Islet precursor cell (in vitro differentiated cells): ENCODE data around the gene DGCR2.
"Not testable (repeated sequence)": the region's sequence is repeated elsewhere in the genome, so short reads cannot be mapped to it uniquely, and the experiment has no call there.

Experiments used
- DNase-seq: peaks from one replicate; pipeline ENCODE4 v3.0.0-alpha.2; 2018

DGCR2 gene

DNA sequence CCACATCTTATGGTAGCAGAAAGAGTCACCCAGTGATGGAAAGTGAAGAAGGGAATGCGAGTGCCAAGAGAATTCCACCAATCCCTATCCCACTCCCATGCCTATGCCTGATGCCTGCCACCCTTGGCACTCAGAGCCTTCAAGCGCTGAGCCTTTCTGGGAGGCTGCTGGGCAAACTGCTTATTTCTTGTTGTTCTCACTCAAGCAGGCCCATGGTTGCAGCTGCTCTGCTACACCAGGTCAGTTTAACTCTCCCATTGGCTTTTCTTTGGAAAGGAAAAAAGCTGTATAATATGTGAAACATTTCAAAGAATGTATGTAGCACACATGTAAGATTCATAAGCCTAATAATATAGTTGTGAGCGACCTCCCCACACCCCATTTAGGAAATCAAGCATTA lies 41.4 kb downstream of the DGCR2 start:
- DNase-seq = no peak

DNA sequence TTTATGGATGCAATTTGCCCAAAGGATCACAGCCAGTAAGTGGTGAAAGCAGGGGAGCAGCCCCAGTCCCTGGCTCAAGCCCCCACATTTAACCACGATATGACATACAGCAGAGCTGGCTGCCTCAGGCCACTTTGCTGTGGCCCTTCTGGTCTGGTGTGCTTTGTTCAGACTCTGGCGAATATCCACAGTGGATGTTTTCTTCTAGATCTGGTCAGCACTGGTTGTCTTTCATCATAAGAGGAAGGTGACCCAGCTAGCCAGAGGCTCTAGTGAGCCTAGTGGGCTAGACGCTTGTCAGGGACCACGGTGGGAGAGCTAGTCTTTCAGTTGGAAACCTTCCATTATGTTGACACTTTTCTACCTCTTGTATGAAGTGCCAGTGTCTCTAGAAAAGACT lies 42.5 kb downstream of the DGCR2 start:
- DNase-seq = no peak

DNA sequence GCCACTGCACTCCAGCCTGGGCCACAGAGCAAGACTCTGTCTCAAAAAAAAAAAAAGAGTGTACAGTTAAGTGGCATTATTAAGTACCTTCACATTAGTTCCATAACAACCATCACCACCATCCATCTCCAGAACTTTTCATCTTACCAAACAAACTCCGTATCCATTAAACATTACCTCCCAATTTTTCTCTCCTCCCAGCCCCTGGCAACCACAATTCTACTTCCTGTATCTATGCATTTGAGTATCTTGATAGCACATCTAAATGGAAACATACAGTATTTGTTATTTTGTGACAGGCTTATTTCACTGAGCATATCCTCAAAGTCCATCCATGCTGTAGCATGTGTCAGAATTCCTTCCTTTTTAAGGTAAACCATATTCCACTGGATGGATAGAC lies 46.8 kb downstream of the DGCR2 start:
- DNase-seq = no peak

DNA sequence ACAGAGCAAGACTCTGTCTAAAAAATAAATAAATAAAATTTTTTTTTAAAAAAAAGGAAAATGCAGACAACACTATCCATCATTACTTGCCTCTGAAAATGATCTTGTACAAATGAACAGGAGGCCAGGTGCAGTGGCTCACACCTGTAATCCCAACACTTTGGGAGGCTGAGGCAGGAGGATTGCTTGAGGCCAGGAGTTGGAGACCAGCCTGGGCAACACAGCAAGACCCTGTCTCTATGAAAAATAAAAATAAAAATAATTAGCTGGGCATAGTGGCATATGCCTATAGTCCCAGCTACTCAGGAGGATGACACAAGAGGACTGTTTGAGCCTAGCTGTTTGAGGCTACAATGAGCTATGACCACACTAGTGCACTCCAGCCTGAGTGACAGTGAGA lies 49.4 kb downstream of the DGCR2 start:
- not testable (repeated sequence) for DNase-seq

DNA sequence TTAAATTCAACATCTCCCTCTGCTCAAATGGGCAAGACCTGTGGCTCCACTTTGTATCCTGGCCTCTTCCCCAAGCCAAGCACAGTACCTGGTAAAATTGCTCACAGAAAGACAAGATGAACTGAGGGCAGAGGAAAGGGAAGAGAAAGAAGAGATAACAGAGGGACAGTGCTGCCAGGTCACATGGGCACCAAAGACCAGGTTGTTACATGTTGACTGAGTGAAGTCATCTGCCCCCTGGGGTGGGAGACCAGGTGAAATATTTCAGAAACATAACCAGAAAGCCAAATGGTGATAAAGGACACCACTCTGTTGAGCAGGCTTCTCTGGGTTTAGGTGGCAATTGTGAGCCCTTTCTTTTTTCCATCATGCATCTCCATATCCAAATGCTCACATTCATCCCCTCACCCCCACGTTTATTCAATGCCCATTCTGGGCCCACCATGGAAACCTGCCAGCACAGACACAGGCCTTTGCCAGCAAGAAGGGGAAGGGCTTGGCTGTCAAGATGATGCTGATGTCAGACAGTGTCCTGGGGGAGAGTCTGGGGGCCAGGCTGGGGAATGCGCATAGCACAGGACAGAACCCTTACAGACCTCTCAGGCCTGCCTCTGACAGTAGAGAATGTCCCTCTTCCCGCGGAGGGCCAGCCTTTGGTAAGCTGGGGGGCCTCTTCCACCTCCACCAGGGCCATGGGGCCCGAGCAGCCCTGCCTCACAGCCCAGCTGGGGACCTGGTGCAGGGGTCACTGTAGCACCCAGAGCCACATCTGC lies 51.6 kb downstream of the DGCR2 start:
- DNase-seq = no peak

DNA sequence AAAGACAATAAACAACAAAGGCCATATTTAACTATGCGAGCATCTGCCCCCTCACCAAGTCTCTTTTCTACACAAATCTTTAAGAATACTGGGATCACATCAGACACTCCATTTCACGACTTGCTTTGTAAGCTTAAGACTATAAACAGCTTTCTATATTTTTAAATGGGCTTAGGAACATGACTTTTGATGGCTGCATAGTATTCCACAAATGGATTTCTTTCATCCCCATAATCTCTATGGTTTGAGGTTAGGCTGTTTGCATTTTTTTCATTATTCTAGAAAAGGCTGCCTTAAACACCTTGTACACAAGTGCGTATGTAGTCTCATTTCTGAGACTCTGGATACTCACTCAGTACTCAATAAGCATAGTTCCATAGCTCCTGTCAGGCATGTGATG lies 52.8 kb downstream of the DGCR2 start:
- DNase-seq = no peak

DNA sequence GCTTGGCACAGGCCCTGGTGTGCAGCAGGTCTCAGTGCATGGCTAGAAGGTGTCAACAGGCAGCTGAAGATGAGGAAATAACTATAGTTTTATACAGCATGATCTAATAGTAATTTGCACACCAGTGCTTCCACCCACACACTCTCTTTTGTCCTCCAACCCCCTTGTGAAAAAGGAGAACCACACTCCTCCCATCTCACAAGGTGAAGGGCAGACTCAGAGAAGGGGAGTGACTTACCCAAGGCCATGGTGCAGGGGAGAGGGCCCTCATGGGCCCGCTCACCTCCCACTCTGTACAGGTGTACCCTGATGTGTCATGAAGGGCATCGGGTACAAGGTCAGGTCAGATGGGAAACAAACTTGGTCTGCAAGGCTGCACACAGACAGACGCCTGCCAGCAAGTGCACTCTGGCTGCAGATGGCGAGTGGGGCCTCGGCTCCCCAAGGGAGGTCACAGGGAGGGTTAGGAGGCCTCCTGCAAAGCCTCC lies 53.4 kb downstream of the DGCR2 start:
- DNase-seq = no peak

DNA sequence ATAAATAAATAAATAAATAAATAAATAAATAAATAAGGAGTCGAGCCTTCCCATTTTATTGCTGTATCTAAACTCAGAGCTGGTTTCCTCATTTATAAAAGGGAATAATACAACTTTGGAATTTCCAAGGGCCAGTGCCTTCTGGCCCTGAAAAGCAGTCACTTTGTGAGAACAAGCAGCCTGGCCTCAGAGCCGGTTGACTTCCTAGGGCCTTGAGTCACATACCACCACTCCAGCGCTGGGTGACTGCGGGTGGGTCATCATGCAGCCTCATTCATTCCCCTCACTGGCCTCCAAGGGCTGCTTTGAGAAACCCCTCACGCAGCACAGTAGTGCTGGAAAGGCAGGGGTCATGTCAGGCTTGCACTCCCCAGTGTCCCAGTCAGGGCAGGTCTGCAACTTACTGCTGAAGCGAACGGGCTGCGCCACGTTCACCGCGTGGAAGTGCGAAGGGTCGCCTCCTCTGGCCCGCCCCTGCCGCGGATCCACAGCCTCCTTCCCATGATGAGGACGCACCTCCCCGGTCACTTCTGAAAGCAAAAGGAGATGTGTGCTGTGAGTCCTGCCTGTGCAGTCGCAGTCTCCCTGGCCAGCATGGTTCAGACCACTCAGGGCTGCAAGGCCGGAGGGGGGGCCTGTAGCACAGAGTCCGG lies 54.4 kb downstream of the DGCR2 start:
- no peak for DNase-seq

DNA sequence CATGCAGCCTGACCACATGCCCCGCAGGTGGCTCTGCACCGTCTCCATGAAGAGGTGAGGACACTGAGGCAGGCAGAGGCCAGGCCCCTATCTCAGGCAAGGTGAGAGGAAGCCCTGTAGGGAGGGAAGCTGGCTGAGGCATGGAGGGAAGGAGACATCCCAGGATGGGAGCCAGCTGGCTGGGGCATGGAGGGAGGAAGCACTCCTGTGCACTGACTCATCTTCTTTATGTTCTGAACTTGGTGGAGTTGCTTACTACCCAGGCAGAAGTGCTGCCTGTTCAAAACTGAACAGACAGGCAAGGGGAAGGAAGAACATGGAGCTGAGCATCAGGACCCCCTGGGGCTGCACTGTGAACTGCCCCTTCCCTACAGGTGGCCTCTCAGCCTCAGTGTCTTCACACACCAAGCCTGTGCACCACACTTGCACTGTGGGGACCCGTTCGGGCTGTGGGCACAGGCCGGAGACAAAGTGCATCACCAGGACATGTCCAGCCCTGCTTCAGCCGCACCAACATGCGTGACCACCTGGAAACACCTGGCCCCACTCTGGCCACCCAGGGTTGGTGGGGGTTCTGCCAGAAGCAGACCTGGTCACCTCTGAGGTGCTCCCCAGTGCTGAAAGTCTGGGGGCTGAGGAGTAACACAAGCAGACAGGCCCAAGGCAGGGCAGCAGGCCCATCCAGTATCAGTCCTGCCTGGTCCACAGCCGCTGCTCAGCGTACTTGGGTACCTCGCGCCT lies 55.5 kb downstream of the DGCR2 start:
- peak; percentile 29 for DNase-seq

DNA sequence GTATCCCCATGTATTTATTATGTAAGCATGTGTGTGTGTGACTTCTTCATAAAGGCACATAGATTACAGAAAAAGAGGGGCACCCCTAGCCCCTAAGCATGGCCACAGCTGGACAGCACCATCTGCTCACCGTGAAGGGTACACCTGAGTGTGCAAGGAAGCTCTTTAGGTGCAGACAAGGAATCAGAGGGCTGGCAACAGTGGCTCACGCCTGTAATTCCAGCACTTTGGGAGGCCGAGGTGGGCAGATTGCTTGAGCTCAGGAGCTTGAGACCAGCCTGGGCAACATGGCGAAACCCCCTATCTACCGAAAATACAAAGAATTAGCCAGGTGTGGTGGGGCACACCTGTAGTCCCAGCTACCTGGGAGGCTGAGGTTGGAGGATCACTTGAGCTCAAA lies 56.3 kb downstream of the DGCR2 start:
- peak; percentile 1 for DNase-seq

DNA sequence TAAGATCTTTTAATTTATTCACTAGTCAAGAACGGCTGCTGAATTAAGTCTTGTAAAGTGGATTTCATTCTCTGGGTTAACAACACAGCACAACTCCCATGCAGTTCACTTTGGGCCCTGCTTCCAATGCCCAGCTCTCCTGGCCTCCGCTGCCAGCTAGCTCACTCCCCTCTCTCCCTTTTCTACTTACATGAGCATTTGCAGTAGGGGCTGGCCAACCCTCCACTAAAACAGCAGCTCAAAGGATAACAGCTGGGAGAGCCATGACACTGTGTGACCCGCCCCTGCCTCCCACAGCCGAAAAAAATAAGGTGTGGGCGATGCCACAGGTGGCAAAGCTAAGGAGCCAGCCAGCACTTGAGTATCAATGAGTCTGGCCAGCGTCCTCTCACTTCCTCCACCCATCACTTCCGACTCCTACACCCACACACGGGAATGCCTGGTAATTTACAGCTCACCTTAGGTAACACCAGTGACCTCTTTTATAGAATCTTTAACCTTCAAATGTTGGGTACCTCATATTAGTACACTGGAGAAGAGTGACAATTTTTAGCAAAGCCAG lies 56.8 kb downstream of the DGCR2 start:
- peak; percentile 33 for DNase-seq

DNA sequence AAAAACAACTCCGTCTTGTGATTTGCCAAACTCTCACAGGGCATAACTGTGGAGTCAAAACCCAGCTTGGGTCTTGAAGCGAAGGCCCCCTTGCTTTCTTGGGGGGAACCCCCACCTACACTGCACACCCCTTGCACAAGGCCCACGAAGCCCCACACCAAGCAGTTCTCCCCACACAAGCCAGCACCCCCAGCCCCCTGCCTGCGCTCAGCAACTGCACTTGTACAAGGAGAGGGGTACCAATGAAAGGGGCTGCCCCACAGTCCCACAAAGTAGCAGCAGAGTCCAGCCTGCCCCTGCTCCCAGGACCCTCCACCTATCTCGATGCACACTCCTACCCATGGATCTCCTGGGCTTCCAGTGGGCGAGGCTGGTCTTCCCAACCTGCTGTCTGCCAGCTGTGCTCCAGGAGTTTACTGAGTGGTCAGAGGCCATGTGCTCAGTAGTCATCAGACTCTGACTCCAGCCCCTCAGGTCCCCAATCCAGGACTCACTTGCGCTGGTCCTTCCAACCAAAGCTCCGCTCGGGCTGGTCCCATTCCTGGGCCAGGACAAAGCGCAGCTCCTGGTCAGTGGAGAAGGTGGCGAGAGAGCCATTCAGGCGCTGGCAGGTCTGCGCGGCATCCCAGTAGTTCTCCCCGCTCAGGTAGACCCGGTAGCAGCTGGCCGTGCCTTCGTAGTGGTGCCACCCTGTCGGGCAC lies 57.7 kb downstream of the DGCR2 start:
- DNase-seq = peak; percentile 40

DNA sequence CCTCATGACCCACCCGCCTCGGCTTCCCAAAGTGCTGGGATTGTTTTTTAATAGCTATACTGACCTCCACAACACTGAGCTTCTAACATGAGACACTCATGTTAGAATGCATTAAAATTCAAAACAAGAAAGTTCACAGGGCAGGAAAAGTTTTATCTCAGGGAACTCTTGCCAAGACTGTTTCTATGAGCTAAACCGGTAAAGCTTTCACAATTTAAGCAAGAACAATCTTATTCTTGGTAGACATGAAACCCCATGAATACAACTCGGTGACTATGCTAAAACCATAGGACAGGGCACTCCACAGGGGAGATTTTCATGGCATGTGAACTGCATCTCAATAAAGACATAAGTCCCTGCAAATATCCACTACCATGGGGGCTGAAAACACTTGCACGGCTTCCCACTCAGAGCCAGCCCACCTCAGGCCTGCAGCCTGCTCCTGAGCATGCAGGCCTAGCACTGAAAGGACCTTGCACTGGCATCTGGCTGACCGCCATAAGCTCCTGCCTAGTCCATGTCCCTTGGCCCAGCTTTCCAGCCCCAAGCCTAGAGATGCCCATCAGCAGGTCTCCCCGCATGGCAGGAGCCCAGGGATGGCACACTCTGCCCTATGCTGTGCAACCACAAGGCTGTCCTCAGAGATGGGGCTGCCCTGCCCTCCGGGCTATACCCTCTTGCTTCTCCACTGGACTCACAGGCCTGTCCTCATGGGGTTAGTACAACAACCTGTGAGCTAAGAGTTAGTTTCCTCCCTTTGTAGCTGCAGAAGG lies 58.4 kb downstream of the DGCR2 start:
- peak; percentile 18 for DNase-seq

DNA sequence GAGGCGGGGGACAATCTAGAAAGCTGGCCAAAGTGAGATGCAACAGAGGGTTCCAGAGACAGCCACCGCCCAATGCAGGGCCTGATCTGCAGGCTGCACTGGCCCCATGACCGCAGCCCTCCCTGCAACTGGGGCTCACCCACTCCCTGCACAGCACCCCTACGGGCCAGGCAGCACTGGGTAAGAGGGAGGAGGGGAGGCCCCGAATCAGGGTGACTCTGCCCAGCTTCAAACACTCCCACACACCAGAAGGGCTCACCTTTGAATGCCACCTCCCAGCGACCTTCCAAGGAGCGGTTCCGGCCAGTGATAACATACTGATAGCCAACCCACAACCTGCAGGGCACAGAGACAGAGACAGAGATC lies 59.3 kb downstream of the DGCR2 start:
- DNase-seq = peak; percentile 22

DNA sequence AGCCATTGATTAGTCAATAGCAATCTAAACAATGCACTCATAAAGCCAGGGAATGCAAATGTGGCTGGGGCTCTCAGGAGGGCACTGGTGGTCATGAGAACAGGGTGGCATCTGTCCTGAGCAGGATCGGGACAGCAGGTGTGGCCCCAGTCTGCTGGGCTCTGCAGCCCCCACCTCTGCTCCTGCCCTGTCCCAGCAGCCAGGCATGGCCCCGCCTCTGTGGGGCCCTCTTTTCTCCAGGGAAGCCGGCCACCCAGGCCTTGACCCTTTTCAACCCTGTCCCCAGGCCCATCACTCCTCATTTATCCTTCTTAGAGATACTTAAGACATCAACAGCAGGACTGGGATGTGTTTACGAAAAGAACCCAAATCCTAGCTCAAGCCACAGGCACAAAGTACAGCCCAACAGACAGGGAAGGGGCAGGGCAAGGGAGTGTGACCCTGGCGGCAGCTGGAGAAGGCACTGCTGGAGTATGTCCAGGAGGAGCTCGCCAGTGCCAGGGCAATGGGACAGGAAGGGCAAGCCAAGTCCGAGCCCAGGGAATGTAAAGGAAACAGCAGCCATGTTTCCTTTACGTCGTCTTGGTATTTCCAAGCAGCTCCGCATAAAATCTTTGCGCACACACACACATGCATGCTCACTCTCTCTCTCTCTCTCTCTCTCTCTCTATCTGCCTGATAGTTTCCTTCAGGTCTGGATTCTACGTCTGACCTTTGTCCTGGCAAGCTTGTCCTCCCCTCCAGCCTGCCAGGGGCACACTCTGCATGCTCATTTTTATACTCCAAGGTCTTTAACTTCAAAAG lies 59.9 kb downstream of the DGCR2 start:
- peak; percentile 41 for DNase-seq

DNA sequence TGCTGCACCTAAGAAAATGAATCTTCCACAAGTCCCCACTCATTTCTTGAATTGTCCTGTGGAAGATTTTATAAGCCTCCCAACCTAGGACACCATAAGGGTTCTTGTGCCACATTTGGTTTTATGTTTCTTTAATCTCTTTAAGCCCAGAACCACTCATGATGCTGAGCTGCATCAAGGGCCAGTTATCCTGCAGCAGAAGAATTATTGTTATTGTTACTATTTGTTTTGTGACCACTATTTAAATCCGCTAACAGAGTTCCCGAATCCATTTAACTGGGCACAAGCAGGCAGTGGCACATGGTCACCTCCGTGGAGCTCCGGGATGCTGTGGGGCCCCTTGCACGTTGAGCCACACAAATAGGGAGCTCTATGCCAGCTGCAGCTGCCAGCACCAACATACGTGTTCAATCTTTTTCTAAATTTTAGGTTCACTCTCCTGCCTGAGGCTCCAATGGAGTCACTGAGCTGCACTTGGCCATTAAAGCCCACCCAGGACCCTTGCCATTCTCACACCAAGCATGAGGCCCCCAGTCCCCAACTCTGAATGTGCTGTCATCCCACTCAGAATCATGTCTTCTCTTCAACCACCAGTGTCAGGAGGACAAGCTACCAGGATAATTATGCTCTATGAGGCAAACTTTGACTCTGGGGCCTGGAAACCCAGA lies 60.6 kb downstream of the DGCR2 start:
- peak; percentile 37 for DNase-seq

DNA sequence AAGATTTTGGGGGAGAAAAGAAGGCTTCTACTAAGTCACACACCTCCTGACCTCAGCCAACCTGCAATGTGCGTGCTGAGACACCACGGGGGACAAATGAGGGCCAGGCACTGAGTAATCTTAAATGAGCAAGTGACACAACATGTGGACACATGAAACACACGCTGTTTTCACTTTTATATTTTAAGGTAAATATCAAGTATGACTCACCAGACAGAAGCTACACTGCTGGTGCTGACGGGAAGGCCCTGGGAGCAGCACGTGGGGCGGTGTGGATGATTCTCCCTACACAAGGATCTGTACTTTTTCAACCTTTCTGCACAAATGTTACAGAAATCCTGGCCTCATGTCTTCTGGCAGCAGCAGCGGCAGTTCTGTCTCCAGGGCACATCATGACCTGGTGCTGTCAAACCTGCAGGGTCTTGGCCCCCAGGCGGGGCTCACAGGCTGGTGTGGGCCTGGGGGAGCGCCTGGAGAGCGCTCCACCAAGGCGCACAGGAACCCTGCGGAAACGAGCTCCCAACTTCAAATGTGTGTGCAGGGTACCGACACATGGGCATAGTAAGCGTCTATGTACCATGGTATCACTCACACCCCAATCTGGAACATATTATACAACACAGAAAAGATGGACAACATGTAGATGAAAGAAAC lies 61.7 kb downstream of the DGCR2 start:
- DNase-seq = peak; percentile 42

DNA sequence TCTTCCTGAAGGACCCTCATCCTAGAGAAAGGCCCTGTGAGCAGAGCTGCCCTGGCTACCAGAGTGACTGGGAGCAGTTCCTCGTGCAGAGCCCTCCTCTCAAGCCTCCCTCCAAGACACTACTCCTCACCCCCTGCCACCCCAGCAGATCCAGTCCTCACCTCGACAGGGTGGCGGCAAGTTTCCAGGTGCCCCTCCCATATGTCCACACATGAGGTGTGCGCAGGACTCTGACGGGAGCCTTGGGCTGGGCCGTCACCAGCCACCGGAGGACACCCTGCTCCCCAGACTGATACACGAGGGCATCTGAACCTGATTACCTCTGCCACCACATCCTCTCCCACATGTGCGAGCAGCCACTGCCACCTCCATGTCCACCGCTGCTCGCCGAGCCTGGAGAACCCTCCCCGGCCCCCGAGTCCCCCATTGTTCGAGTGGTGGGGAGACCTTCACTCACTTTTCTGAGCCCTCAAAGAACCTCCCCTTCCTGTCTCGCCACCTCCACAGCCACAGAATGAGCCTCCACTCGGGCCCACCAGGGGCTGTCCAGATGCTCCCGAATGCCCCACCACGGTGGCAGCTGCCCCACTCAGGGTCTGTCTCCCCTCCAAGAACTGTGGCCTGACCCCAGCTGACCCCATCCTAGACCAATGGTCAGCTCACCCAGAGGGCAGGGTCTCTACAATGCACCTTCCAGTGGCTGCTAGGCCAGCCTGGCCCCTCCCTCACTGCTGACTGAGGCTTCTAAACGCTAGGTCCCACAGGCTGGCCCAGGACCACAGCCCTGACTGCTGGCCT lies 62.5 kb downstream of the DGCR2 start:
- DNase-seq = peak; percentile 43
